ENCODE results near the gene SYTL3. TPM values are rescaled to one million over a fixed set of nuclear protein-coding genes. Genes with fewer than 3 reads are reported as not detected.
"Not testable (repeated sequence)": the region's sequence is repeated elsewhere in the genome, so short reads cannot be mapped to it uniquely, and the experiment has no call there.

The SYTL3 gene
- total RNA-seq, 4 donors from 2014 or later = 2.4 to 6.4 (median 2.9) TPM

DNA sequence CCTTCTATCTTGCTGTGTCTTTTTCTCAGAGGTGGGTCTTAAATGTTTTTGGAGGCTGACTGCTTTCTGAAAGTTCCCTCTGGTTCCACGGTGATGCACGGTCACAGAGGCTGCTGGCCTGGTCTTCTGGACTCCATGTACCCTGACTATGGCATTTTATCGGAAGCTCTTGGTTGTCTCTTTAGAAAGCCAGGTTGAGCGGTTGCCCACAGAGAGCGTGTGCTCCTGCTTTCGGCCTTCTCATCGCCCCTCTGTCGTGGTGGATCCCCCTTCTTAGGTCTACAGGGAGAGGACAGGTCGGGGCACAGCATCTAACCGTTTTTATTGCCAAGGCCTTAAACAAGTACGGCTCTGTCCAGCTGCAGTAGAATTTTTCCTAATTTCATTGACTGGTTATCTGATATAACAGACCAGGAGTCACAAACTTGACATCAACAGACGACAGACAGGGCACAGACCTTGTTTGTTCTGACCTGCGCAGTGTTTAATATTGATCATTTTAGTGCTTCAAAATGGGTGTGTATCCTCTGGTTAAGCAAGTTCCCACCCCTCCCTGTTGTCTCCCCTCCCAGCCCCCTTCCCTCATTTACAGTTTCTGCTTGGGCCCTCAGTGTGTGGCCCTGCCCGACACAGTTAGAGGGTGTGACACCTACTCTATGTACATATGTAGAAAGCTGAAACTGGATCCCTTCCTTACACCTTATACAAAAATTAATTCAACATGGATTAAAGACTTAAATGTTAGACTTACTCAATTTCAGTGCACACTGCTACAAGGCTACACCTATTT, 24.7 kb downstream of the SYTL3 start:
- no peak for DNase-seq
- no peak for TF ChIP-seq POLR2AphosphoS5 (IDR thresholded peaks at IDR 0.05)
- no peak for TF ChIP-seq POLR2A (IDR thresholded peaks at IDR 0.05)
- TF ChIP-seq, protein P1, sequence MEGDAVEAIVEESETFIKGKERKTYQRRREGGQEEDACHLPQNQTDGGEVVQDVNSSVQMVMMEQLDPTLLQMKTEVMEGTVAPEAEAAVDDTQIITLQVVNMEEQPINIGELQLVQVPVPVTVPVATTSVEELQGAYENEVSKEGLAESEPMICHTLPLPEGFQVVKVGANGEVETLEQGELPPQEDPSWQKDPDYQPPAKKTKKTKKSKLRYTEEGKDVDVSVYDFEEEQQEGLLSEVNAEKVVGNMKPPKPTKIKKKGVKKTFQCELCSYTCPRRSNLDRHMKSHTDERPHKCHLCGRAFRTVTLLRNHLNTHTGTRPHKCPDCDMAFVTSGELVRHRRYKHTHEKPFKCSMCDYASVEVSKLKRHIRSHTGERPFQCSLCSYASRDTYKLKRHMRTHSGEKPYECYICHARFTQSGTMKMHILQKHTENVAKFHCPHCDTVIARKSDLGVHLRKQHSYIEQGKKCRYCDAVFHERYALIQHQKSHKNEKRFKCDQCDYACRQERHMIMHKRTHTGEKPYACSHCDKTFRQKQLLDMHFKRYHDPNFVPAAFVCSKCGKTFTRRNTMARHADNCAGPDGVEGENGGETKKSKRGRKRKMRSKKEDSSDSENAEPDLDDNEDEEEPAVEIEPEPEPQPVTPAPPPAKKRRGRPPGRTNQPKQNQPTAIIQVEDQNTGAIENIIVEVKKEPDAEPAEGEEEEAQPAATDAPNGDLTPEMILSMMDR (IDR thresholded peaks at IDR 0.05) = no peak
- TF ChIP-seq EP300 (IDR thresholded peaks at IDR 0.05; ENCODE audit: low read depth) = no peak
- no peaks in the 10 kb centered on the region for H3K4me1 ChIP-seq
- in situ Hi-C loops (cut with MboI; ENCODE audit: low pct_ligation_motif_present in 1 of 4, low pct_unique_long_range_greater_than_20kb in 1 of 4, low sequenced_read_pairs in 3 of 4) (loop anchor here in 2 of 4 donors (25.0 kb wide), 2 partner anchors 438 to 462 kb away; no protein-coding TSS in a partner anchor), intact Hi-C loops (cut with DNase I; ENCODE audit: low total_unique reads) (no loop called here)
- no peak overlapping the region for H3K27ac ChIP-seq
- H3K4me3 ChIP-seq = no peak overlapping the region
- H3K36me3 ChIP-seq = no peaks in the 10 kb centered on the region
- 80 to 90% methylated on average over 1 to 14 of the region's 14 CpGs for WGBS, 2 donors (ENCODE audit: low coverage in 1 of 2)
- no peaks in the 10 kb centered on the region for H3K9me3 ChIP-seq
- H3K27me3 ChIP-seq = no peaks in the 10 kb centered on the region

DNA sequence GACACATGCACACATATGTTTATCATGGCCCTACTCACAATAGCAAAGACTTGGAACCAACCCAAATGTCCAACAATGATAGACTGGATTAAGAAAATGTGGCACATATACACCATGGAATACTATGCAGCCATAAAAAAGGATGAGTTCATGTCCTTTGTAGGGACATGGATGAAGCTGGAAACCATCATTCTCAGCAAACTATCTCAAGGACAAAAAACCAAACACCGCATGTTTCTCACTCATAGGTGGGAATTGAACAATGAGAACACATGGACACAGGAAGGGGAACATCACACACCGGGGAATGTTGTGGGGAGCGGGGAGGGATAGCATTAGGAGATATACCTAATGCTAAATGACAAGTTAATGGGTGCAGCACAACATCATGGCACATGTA, 27.2 kb downstream of the SYTL3 start:
- H3K4me3 ChIP-seq; H3K36me3 ChIP-seq; DNase-seq; H3K27me3 ChIP-seq; H3K4me1 ChIP-seq; intact Hi-C loops (cut with DNase I; ENCODE audit: low total_unique reads); H3K27ac ChIP-seq; H3K9me3 ChIP-seq: not testable (repeated sequence)
- in situ Hi-C loops (cut with MboI; ENCODE audit: low pct_ligation_motif_present in 1 of 4, low pct_unique_long_range_greater_than_20kb in 1 of 4, low sequenced_read_pairs in 3 of 4) = loop anchor here in 2 of 4 donors (25.0 kb wide), 2 partner anchors 435 to 465 kb away; no protein-coding TSS in a partner anchor
- 98 to 100% methylated on average over 2 to 3 of the region's 3 CpGs for WGBS, 2 donors (ENCODE audit: low coverage in 1 of 2)

DNA sequence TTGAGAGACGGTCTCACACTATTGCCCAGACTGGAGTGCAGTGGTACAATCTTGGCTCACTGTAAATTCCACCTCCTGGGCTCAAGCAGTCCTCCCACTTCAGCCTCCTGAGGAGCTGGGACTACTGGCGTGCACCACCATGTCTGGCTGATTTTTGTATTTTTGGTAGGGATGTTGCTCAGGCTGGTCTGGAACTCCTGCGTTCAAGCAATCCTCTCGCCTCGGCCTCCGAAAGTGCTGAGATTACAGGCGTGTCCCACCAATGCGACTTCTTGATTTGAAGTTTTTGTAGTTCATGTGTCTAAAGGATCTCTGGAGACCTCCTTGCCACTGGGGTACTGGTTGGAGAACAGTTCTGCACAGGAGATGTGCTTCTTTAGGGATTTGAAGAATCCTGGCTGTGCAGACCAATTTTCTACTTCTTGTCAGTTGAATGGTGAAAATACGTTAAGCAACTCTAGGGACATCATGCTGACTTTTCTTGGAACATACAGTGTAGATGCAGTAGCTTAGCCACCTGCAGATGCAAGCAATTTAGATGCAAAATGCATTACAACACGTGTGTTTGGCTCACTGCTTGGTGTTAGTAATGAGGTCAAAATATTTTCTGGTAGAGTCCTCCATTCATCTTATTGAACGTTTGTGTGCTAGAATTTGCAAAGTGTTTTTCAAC, 28.2 kb downstream of the SYTL3 start:
- in situ Hi-C loops (cut with MboI; ENCODE audit: low pct_ligation_motif_present in 1 of 4, low pct_unique_long_range_greater_than_20kb in 1 of 4, low sequenced_read_pairs in 3 of 4) (loop anchor here in 2 of 4 donors (25.0 kb wide), 2 partner anchors 434 to 466 kb away; no protein-coding TSS in a partner anchor), intact Hi-C loops (cut with DNase I; ENCODE audit: low total_unique reads) (no loop called here)
- TF ChIP-seq, protein P1 (IDR thresholded peaks at IDR 0.05) = no peak
- no peak for TF ChIP-seq EP300 (IDR thresholded peaks at IDR 0.05; ENCODE audit: low read depth)
- no peak for TF ChIP-seq POLR2AphosphoS5 (IDR thresholded peaks at IDR 0.05)
- TF ChIP-seq POLR2A (IDR thresholded peaks at IDR 0.05) = no peak
- Histone ChIP-seq H3K4me3 (no peak overlapping the region), H3K9me3 (no peaks in the 10 kb centered on the region), H3K36me3 (no peaks in the 10 kb centered on the region), H3K4me1 (no peaks in the 10 kb centered on the region), H3K27me3 (no peaks in the 10 kb centered on the region), H3K27ac (no peak overlapping the region)
- 86 to 95% methylated on average over 6 to 11 of the region's 11 CpGs for WGBS, 2 donors (ENCODE audit: low coverage in 1 of 2)
- no peak for DNase-seq

DNA sequence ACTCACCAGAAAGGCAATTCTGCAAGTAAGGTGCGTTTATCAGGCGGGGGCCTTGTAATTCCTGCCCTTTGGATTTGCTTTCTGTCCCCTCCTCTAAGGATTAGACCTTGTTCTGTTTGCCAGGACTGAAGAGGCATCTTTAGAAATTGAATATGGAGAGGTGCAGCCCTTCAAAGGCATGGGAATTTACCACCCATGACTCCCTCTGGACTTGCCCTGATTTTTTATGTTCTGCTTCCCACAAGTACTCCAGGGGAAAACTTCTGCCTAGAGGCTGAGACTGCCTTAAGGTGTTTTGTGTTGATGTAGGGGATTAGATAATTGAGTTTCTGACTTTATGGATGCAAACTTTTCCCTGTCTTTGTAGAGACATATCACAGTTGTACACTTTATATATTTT, 30.2 kb downstream of the SYTL3 start:
- H3K9me3 ChIP-seq = no peaks in the 10 kb centered on the region
- no peak overlapping the region for H3K27ac ChIP-seq
- H3K36me3 ChIP-seq = no peaks in the 10 kb centered on the region
- no peak overlapping the region for H3K4me3 ChIP-seq
- intact Hi-C loops (cut with DNase I; ENCODE audit: low total_unique reads) (no loop called here), in situ Hi-C loops (cut with MboI; ENCODE audit: low pct_ligation_motif_present in 1 of 4, low pct_unique_long_range_greater_than_20kb in 1 of 4, low sequenced_read_pairs in 3 of 4) (loop anchor here in 2 of 4 donors (25.0 kb wide), 2 partner anchors 432 to 468 kb away; no protein-coding TSS in a partner anchor)
- peaks cover 0 to 8% (median 0%) of the 10 kb centered on the region in 4 donors for H3K4me1 ChIP-seq
- TF ChIP-seq POLR2A (IDR thresholded peaks at IDR 0.05) = no peak
- TF ChIP-seq EP300 (IDR thresholded peaks at IDR 0.05; ENCODE audit: low read depth) = no peak
- TF ChIP-seq, protein P1 (IDR thresholded peaks at IDR 0.05) = no peak
- TF ChIP-seq POLR2AphosphoS5 (IDR thresholded peaks at IDR 0.05) = no peak
- no peaks in the 10 kb centered on the region for H3K27me3 ChIP-seq
- WGBS, 2 donors (ENCODE audit: low coverage in 1 of 2) = 88% methylated on average over 2 of the region's 2 CpGs; no CpG with 5 or more reads in 1 of the 2 donors
- DNase-seq = no peak
